ENCODE data around the gene PPA2. TPM values are rescaled to one million over a fixed set of nuclear protein-coding genes. Genes with fewer than 3 reads are reported as not detected.

Gene PPA2
- total and polyA plus RNA-seq, 2 experiments from 2014 or later, result 58.4 to 63.7 TPM

GRCh38 chr4:105392858-105393257 lies 81.0 kb downstream of the PPA2 start:
- no peak overlapping the region for H3K27ac Mint-ChIP-seq
- H3K4me3 Mint-ChIP-seq, result no peak overlapping the region
- H3K4me1 Mint-ChIP-seq, result no peaks in the 10 kb centered on the region
- H3K9me2 ChIP-seq (ENCODE audit: insufficient read depth), result no peaks in the 10 kb centered on the region
- H3K27ac ChIP-seq (ENCODE audit: low read depth), result no peak overlapping the region
- H4K20me1 ChIP-seq (replicated peaks; ENCODE audit: insufficient read depth), result no peaks in the 10 kb centered on the region
- DNase-seq (ENCODE audit: low spot score) (no peak), ATAC-seq (no peak)
- no peak overlapping the region for H2AFZ ChIP-seq
- no peaks in the 10 kb centered on the region for H3K27me3 Mint-ChIP-seq (ENCODE audit: insufficient read depth, low read depth, poor library complexity)
- H3K27me3 ChIP-seq (ENCODE audit: insufficient read depth), result no peaks in the 10 kb centered on the region
- peaks cover 5% of the 10 kb centered on the region; the same call in 2 of the 3 replicates for H3K36me3 Mint-ChIP-seq (ENCODE audit: low read depth)
- no peak for TF ChIP-seq ETS1 (IDR thresholded peaks at IDR 0.05)
- TF ChIP-seq EZH2 (IDR thresholded peaks at IDR 0.05; ENCODE audit: low read depth, unreplicated experiment), result no peak
- no peak for TF ChIP-seq ZNF331 (CRISPR knock-in tag; IDR thresholded peaks at IDR 0.05; ENCODE audit: low read depth)
- no peak for TF ChIP-seq JUNB (IDR thresholded peaks at IDR 0.05; ENCODE audit: unreplicated experiment)
- no peak for TF ChIP-seq CTCF (conservative IDR thresholded peaks at IDR 0.05; ENCODE audit: low read depth in 2 of 2)
- TF ChIP-seq NANOG (IDR thresholded peaks at IDR 0.05; ENCODE audit: borderline replicate concordance), result no peak
- no peak for TF ChIP-seq CREB1 (CRISPR knock-in tag; IDR thresholded peaks at IDR 0.05; ENCODE audit: low read depth)
- TF ChIP-seq STAT1 (IDR thresholded peaks at IDR 0.05; ENCODE audit: unreplicated experiment), result no peak
- no peak for TF ChIP-seq ZNF462 (CRISPR knock-in tag; IDR thresholded peaks at IDR 0.05)
- no peak for TF ChIP-seq ZNF114 (CRISPR knock-in tag; IDR thresholded peaks at IDR 0.05)
- TF ChIP-seq EZH2phosphoT487 (IDR thresholded peaks at IDR 0.05; ENCODE audit: unreplicated experiment), result no peak
- no peak for TF ChIP-seq POLR2AphosphoS5 (IDR thresholded peaks at IDR 0.05; ENCODE audit: low read depth)
- no peak for TF ChIP-seq REST (IDR thresholded peaks at IDR 0.05; ENCODE audit: unreplicated experiment)
- H3K4me2 ChIP-seq, result no peak overlapping the region
- no peaks in the 10 kb centered on the region for H3K9me3 Mint-ChIP-seq
- no peaks in the 10 kb centered on the region for H3F3A ChIP-seq (replicated peaks; ENCODE audit: low read depth)
- no peaks in the 10 kb centered on the region for H3K36me3 ChIP-seq (ENCODE audit: insufficient read depth)
- no peaks in the 10 kb centered on the region for H3K79me2 ChIP-seq (replicated peaks; ENCODE audit: insufficient read depth)
- H3K4me3 ChIP-seq, result no peak overlapping the region
- no peaks in the 10 kb centered on the region for H3K4me1 ChIP-seq (ENCODE audit: insufficient read depth)
